K562 (cell line): ENCODE data around the gene TRPC4AP. TPM values are rescaled to one million over a fixed set of nuclear protein-coding genes. Genes with fewer than 3 reads are reported as not detected.

Experiments
- ATAC-seq: fragments of 200-7000 bp; cut with Tn5 transposase; 3 replicates; pipeline ENCODE4 v1.9.1; 2020; ENCODE audit warnings: moderate library complexity
- BruUV-seq: library from RNA; stranded (reverse); fragments of 400-500 nt; replicated peaks from 2 replicates; lab custom pipeline; 2021; lab: Mats Ljungman, UMichigan
- CTCF ChIA-PET: fragments of 300-600 bp; formaldehyde crosslinking; extraction: SDS; loops from one replicate; lab custom pipeline; 2021; ENCODE audit warnings: low intra/inter-chr PET ratio; lab: Yijun Ruan, JAX
- POLR2A ChIA-PET: fragments of 300-600, 350-650 bp; sonication (Branson Sonifier 250); formaldehyde crosslinking; extraction: SDS; loops from one replicate; lab custom pipeline; 2021; ENCODE audit warnings: antibody characterized with exemption, inconsistent platforms; lab: Yijun Ruan, JAX
- DNase-seq, 4 experiments: peaks; one replicate each; pipeline versions ENCODE4 v3.0.0 to v3.0.0-alpha.2; 2011 to 2018; ENCODE audit warnings: low spot score in 3 of 4, mixed read lengths in 3 of 4; ENCODE audit errors: extremely low read depth in 1 of 4
- FAIRE-seq: peaks from 2 replicates; lab custom pipeline; 2011; peaks lifted over from hg19 to GRCh38; lab: Jason Lieb, UNC
- H2AFZ ChIP-seq: 2 replicates; pipeline ENCODE4 v1.6.0; 2011; ENCODE audit warnings: low read depth, low read length, control low read depth, inconsistent platforms
- H3K27ac ChIP-seq: fragments of 200-600 bp; 3 replicates; pipeline ENCODE4 v1.8.0; 2011; ENCODE audit warnings: low read depth, mild to moderate bottlenecking, control low read depth, inconsistent platforms, low read length, moderate library complexity, mixed read lengths; ENCODE audit errors: extremely low read depth
- H3K27me3 ChIP-seq, 2 experiments: fragments of 300-600 bp in 1 of 2; 2 replicates in 1 of 2; 3 replicates in 1 of 2; pipeline versions ENCODE4 v1.6.0 to v1.8.0; 2011; ENCODE audit warnings: inconsistent platforms in 2 of 2, low read length in 2 of 2, mild to moderate bottlenecking in 1 of 2, mixed read lengths in 1 of 2, moderate library complexity in 1 of 2; ENCODE audit not compliant: control insufficient read depth in 2 of 2, insufficient read depth in 2 of 2
- H3K36me3 ChIP-seq: fragments of 300-600 bp; 3 replicates; pipeline ENCODE4 v1.8.0; 2011; ENCODE audit warnings: mild to moderate bottlenecking, low read length, inconsistent platforms; ENCODE audit not compliant: control insufficient read depth, insufficient read depth
- H3K4me1 ChIP-seq, 2 experiments: fragments of 200-600 bp in 1 of 2; replicated peaks in 1 of 2; 2 replicates in 1 of 2; 3 replicates in 1 of 2; pipeline versions ENCODE4 v1.5.1 to v1.8.0; 2011; ENCODE audit warnings: inconsistent platforms in 2 of 2, low read length in 2 of 2, mild to moderate bottlenecking in 1 of 2, mixed read lengths in 1 of 2, moderate library complexity in 1 of 2; ENCODE audit not compliant: control insufficient read depth in 2 of 2, insufficient read depth in 2 of 2
- H3K4me2 ChIP-seq: 2 replicates; pipeline ENCODE4 v1.6.1; 2011; ENCODE audit warnings: low read length, control low read depth, inconsistent platforms, mixed read lengths; ENCODE audit not compliant: insufficient read depth
- H3K4me3 ChIP-seq: fragments of 200-600 bp; sonication (generic), shearing (Covaris generic); 2 replicates; pipeline ENCODE4 v1.5.1; 2016; ENCODE audit warnings: control low read depth, inconsistent platforms
- H3K79me2 ChIP-seq: fragments of 200-600 bp; 3 replicates; pipeline ENCODE4 v1.8.0; 2011; ENCODE audit warnings: low read length, inconsistent platforms; ENCODE audit not compliant: control insufficient read depth, insufficient read depth
- H3K9ac ChIP-seq, 2 experiments: 2 replicates each; pipeline versions ENCODE4 v1.6.0 to v1.6.1; 2011; ENCODE audit warnings: low read depth in 2 of 2, low read length in 2 of 2, control low read depth in 1 of 2, inconsistent platforms in 1 of 2, mild to moderate bottlenecking in 1 of 2, mixed read lengths in 1 of 2; ENCODE audit not compliant: insufficient read depth in 1 of 2
- H3K9me1 ChIP-seq: one replicate; pipeline ENCODE4 v1.6.0; 2011; ENCODE audit warnings: inconsistent platforms, mild to moderate bottlenecking, low read length, moderate library complexity; ENCODE audit not compliant: control insufficient read depth, insufficient read depth
- H3K9me3 ChIP-seq: replicated peaks from 2 replicates; pipeline ENCODE4 v1.5.1; 2011; ENCODE audit warnings: low read depth, low read length, inconsistent platforms; ENCODE audit not compliant: control insufficient read depth, insufficient read depth
- H4K20me1 ChIP-seq: replicated peaks from 2 replicates; pipeline ENCODE4 v1.6.1; 2011; ENCODE audit warnings: low read length, inconsistent platforms, mixed read lengths; ENCODE audit not compliant: control insufficient read depth, insufficient read depth
- CC2D1A ChIP-seq: fragments of 450-650 bp; IDR thresholded peaks from 2 replicates; pipeline ENCODE4 v1.6.1; 2017; ENCODE audit warnings: mild to moderate bottlenecking
- CLOCK ChIP-seq: fragments of 250-450 bp; sonication (Bioruptor Pico); IDR thresholded peaks from 2 replicates; pipeline ENCODE4 v1.4.0; 2020; ENCODE audit warnings: mild to moderate bottlenecking, moderate library complexity, borderline replicate concordance
- CREM ChIP-seq: IDR thresholded peaks from 2 replicates; pipeline ENCODE4 v1.6.1; 2014; ENCODE audit warnings: antibody characterized with exemption, low read depth
- MAFK ChIP-seq: IDR thresholded peaks from 2 replicates; pipeline ENCODE4 v1.6.1; 2011; ENCODE audit warnings: low read length, improper control_type of control experiment
- PML ChIP-seq: IDR thresholded peaks from 2 replicates; pipeline ENCODE4 v1.6.1; 2012; ENCODE audit warnings: low read length, inconsistent platforms
- PTBP1 ChIP-seq: fragments of 200-400 bp; formaldehyde crosslinking; IDR thresholded peaks from 2 replicates; pipeline ENCODE4 v1.6.1; 2017; ENCODE audit warnings: low read depth, low read length
- SMC3 ChIP-seq: conservative IDR thresholded peaks from 2 replicates; pipeline ENCODE4 v1.6.1; 2011; ENCODE audit warnings: low read depth, low read length, improper control_type of control experiment; ENCODE audit not compliant: insufficient read depth
- TARDBP ChIP-seq: fragments of 450-650 bp; IDR thresholded peaks from 2 replicates; pipeline ENCODE4 v1.6.1; 2016
- TCF7L2 ChIP-seq: fragments of 150-350 bp; IDR thresholded peaks from 2 replicates; pipeline ENCODE4 v1.6.1; 2016; ENCODE audit warnings: low read depth, mild to moderate bottlenecking, low read length, moderate library complexity
- TEAD1 ChIP-seq, 2 experiments: fragments of 450-650 bp in 1 of 2; sonication (generic) in 1 of 2; formaldehyde crosslinking; IDR thresholded peaks; 2 replicates each; pipeline versions ENCODE4 v1.4.0 to v1.8.0; 2020 to 2022; ENCODE audit warnings: mild to moderate bottlenecking in 2 of 2, missing genetic modification reagents in 1 of 2
- ZNF184 ChIP-seq: sonication (generic); formaldehyde crosslinking; IDR thresholded peaks from 2 replicates; pipeline ENCODE4 v1.5.0; 2020; ENCODE audit warnings: missing genetic modification reagents
- ZNF77 ChIP-seq: fragments of 250-450 bp; sonication (Bioruptor Pico); IDR thresholded peaks from 2 replicates; pipeline ENCODE4 v1.5.0; 2020
- WGBS: fragments of 100-300 bp; shearing (Covaris generic); methylation state at CpG from one replicate; pipeline ENCODE4 v1.1.6; 2016; ENCODE audit warnings: low coverage, mixed read lengths; ENCODE audit not compliant: insufficient coverage; ENCODE audit errors: missing lambda C conversion rate; 5-methylcytosine and 5-hydroxymethylcytosine counted together
- in situ Hi-C: fragments of 300-500 bp; cut with MboI; formaldehyde crosslinking; loops from 4 replicates; pipeline ENCODE4 v1.15.0; 2018; ENCODE audit warnings: inconsistent platforms, mixed read lengths
- intact Hi-C: fragments of 100-400 bp; cut with micrococcal nuclease; formaldehyde crosslinking; loops from 2 replicates; pipeline ENCODE4 v1.14.2; 2022
- polyA plus RNA-seq, 8 experiments: library from polyadenylated mRNA; depleted of rRNA in 4 of 8; stranded (reverse) in 5 of 8; unstranded in 3 of 8; fragments of >200 nt; fragmentation: Nextera tagmentation in 2 of 8; fragmentation: Illumina TruSeq in 1 of 8; extraction: Ambion mirVana in 2 of 8; extraction: Trizol in 1 of 8; gene quantifications; 2 replicates each; pipeline versions ENCODE4 v1.2.1 to v1.2.3, GENCODE V29; 2011 to 2014; ENCODE audit warnings: inconsistent platforms in 1 of 8, missing spikeins in 1 of 8
- total RNA-seq, 7 experiments: library from RNA; depleted of rRNA in 6 of 7; stranded (reverse); fragments of >200 nt in 6 of 7; fragmentation: Illumina TruSeq in 2 of 7; extraction: Trizol in 2 of 7; gene quantifications; 2 replicates each; pipeline versions ENCODE4 v1.2.1 to v1.2.3, GENCODE V29; 2011 to 2021; ENCODE audit warnings: low replicate concordance in 1 of 7
- TF ChIP-seq, protein P1 (sequence below): sonication (generic); formaldehyde crosslinking; IDR thresholded peaks from 2 replicates; pipeline ENCODE4 v1.8.0; 2022; ENCODE audit warnings: mild to moderate bottlenecking, missing genetic modification reagents
- TF ChIP-seq, protein P2 (sequence below): fragments of 250-450 bp; sonication (Bioruptor Pico); IDR thresholded peaks from 2 replicates; pipeline ENCODE4 v1.5.0; 2021
- TF ChIP-seq, protein P3 (sequence below): sonication (generic); formaldehyde crosslinking; IDR thresholded peaks from 2 replicates; pipeline ENCODE4 v1.9.0; 2022; ENCODE audit warnings: mild to moderate bottlenecking, missing genetic modification reagents

Gene TRPC4AP
- total and polyA plus RNA-seq, 9 of the 15 experiments (the other 6 are each of a cell fraction or from before 2014, with no cell fraction given): 2.3 to 70.3 (median 33.3) TPM

DNA sequence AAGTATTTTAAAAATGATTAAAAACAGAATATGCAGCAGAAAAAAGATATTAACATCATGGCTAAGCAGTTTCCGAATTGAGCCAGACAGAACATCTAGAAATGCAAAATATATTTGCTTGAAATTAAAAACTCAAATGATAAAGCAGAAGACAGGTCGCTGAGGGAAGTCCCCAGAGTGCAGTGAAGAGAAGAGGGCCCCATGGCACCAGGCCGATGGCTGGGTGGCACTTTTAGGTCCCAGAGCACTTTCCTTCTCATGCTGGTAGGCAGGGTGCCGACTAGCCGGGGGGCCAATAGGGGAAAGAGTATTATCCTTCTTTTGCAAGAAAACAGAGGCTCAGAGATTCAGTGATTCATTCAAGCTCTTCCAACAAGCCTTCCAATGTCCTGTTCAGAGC, 78.1 kb downstream of the TRPC4AP start (continued):
- TF ChIP-seq TEAD1 (CRISPR knock-in tag; IDR thresholded peaks at IDR 0.05): no peak
- TF ChIP-seq, protein P1, sequence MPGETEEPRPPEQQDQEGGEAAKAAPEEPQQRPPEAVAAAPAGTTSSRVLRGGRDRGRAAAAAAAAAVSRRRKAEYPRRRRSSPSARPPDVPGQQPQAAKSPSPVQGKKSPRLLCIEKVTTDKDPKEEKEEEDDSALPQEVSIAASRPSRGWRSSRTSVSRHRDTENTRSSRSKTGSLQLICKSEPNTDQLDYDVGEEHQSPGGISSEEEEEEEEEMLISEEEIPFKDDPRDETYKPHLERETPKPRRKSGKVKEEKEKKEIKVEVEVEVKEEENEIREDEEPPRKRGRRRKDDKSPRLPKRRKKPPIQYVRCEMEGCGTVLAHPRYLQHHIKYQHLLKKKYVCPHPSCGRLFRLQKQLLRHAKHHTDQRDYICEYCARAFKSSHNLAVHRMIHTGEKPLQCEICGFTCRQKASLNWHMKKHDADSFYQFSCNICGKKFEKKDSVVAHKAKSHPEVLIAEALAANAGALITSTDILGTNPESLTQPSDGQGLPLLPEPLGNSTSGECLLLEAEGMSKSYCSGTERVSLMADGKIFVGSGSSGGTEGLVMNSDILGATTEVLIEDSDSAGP (CRISPR knock-in tag): no peak
- TF ChIP-seq, all 486 proteins: peak for 0

DNA sequence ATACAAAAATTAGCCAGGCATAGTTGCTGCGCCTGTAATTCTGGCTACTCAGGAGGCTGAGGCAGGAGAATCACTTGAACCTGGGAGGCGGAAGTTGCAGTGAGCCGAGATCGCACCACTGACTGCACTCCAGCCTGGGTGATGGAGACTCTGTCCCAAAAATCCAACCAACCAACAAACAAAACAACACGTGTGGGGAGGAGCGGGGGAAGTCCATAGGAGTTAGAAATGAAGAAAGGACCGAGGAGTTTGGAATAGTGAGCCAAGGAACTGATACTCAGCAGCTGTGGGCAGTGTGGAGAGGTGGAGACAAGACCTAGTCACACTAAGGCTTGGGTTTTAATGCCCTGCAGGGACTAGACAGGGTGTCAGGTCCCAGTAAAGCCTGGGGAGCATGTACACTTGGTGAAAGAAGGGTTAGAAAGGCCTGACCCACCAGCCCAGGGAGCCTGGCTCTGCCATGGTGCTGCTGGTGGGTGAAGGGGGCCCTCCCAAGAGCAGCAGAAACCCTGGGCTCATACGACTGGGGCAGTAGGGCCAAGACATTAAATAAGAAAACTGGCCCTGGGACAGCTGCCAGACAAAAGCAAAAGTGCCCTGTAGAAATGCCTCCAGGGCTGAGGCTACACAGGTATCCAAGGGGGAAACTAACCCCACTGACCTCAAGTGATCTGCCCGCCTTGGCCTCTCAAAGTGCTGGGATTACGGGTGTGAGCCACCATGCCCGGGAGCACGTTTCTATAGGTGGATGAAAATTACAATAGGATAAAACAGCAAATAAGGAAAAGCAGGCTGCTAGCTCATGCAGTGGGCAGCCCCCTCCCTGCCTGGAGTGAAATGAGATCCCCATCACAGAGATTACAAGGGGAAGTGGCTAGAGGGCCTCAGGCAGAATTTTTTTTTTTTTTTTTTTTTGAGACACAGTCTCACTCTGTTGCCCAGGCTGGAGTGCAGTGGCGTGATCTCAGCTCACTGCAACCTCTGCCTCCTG, 78.9 kb downstream of the TRPC4AP start:
- DNase-seq: no peak
- H3K4me3 ChIP-seq: no peak overlapping the region
- H4K20me1 ChIP-seq: no peaks in the 10 kb centered on the region; the same call in 1 of the 2 replicates
- ATAC-seq: no peak
- FAIRE-seq: no peak
- H3K27ac ChIP-seq: no peak overlapping the region
- no peak overlapping the region for H2AFZ ChIP-seq
- no peaks in the 10 kb centered on the region for H3K27me3 ChIP-seq
- no peak overlapping the region for H3K9ac ChIP-seq
- no peaks in the 10 kb centered on the region; a peak in 1 of 5 replicates for H3K4me1 ChIP-seq
- H3K4me2 ChIP-seq: no peak overlapping the region
- no TSS peak for BruUV-seq
- peaks cover 89% of the 10 kb centered on the region for H3K36me3 ChIP-seq
- ChIA-PET CTCF (no interaction called here), POLR2A (interaction anchor here (0.8 kb wide), 1 partner anchor 25 kb away, joined by 5 read pairs; no protein-coding TSS in a partner anchor)
- intact Hi-C loops: no loop called here
- in situ Hi-C loops: no loop called here
- H3K79me2 ChIP-seq: no peaks in the 10 kb centered on the region
- no peaks in the 10 kb centered on the region for H3K9me1 ChIP-seq
- WGBS: 90% methylated on average over 13 of the region's 13 CpGs
- no peaks in the 10 kb centered on the region for H3K9me3 ChIP-seq
- TF ChIP-seq ZNF77 (CRISPR knock-in tag) (no peak), CREM (no peak), PTBP1 (no peak), SMC3 (no peak), TARDBP (no peak), TCF7L2 (no peak), CC2D1A (no peak), ZNF184 (CRISPR knock-in tag) (no peak), CLOCK (no peak), PML (no peak), MAFK (no peak)
- TF ChIP-seq, protein P2, sequence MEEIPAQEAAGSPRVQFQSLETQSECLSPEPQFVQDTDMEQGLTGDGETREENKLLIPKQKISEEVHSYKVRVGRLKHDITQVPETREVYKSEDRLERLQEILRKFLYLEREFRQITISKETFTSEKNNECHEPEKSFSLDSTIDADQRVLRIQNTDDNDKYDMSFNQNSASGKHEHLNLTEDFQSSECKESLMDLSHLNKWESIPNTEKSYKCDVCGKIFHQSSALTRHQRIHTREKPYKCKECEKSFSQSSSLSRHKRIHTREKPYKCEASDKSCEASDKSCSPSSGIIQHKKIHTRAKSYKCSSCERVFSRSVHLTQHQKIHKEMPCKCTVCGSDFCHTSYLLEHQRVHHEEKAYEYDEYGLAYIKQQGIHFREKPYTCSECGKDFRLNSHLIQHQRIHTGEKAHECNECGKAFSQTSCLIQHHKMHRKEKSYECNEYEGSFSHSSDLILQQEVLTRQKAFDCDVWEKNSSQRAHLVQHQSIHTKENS (CRISPR knock-in tag): no peak
- TF ChIP-seq, protein P3, sequence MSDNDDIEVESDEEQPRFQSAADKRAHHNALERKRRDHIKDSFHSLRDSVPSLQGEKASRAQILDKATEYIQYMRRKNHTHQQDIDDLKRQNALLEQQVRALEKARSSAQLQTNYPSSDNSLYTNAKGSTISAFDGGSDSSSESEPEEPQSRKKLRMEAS (CRISPR knock-in tag): no peak
